Neural cell (in vitro differentiated cells): ENCODE results near the gene EHMT2. TPM values are rescaled to one million over a fixed set of nuclear protein-coding genes. Genes with fewer than 3 reads are reported as not detected.

Experiments
- H2AFZ ChIP-seq: fragments of 200-600, 300-800 bp; sonication (generic), shearing (Covaris generic); 2 replicates; pipeline ENCODE4 v1.6.0; 2014; ENCODE audit warnings: low read depth, mild to moderate bottlenecking, antibody characterized with exemption, low read length, moderate library complexity
- H3F3A ChIP-seq: fragments of 200-600 bp; shearing (Covaris generic); 2 replicates; pipeline ENCODE4 v1.6.1; 2016; ENCODE audit warnings: mild to moderate bottlenecking, moderate library complexity, mixed read lengths, antibody characterized with exemption, low read length; ENCODE audit not compliant: insufficient read depth, poor library complexity, severe bottlenecking
- H3K27ac ChIP-seq: fragments of 200-600, 300-800 bp; sonication (generic), shearing (Covaris generic); 2 replicates; pipeline ENCODE4 v1.5.1; 2014; ENCODE audit warnings: mild to moderate bottlenecking, low read length, moderate library complexity
- H3K27me3 ChIP-seq: fragments of 300-800, 200-600 bp; sonication (generic), shearing (Covaris generic); 2 replicates; pipeline ENCODE4 v1.6.0; 2014; ENCODE audit warnings: mild to moderate bottlenecking, low read depth, low read length, moderate library complexity; ENCODE audit not compliant: insufficient read depth
- H3K36me3 ChIP-seq: fragments of 300-800, 200-600 bp; sonication (generic), shearing (Covaris generic); 2 replicates; pipeline ENCODE4 v1.5.1; 2014; ENCODE audit warnings: mild to moderate bottlenecking, antibody characterized with exemption, low read length, moderate library complexity; ENCODE audit not compliant: insufficient read depth
- H3K4me2 ChIP-seq: fragments of 300-800, 200-600 bp; sonication (generic), shearing (Covaris generic); 2 replicates; pipeline ENCODE4 v1.6.0; 2014; ENCODE audit warnings: mild to moderate bottlenecking, low read length
- H3K4me3 ChIP-seq: fragments of 300-800, 200-600 bp; sonication (generic), shearing (Covaris generic); 2 replicates; pipeline ENCODE4 v1.5.1; 2014; ENCODE audit warnings: mild to moderate bottlenecking, low read length, moderate library complexity
- H3K79me2 ChIP-seq: fragments of 200-600 bp; shearing (Covaris generic); replicated peaks from 2 replicates; pipeline ENCODE4 v1.6.0; 2014; ENCODE audit warnings: mild to moderate bottlenecking, low read length, moderate library complexity; ENCODE audit not compliant: insufficient read depth
- H3K9ac ChIP-seq: fragments of 300-800, 200-600 bp; sonication (generic), shearing (Covaris generic); 2 replicates; pipeline ENCODE4 v1.6.1; 2016; ENCODE audit warnings: mild to moderate bottlenecking, low read length, mixed read lengths
- H3K9me2 ChIP-seq: fragments of 200-600 bp; shearing (Covaris generic); 2 replicates; pipeline ENCODE4 v1.6.1; 2016; ENCODE audit warnings: mild to moderate bottlenecking, low read length, mixed read lengths; ENCODE audit not compliant: insufficient read depth
- H3K9me3 ChIP-seq: fragments of 200-600, 300-800 bp; sonication (generic), shearing (Covaris generic); 2 replicates; pipeline ENCODE4 v1.6.1; 2016; ENCODE audit warnings: mild to moderate bottlenecking, mixed run types, low read length, moderate library complexity, mixed read lengths
- H4K20me1 ChIP-seq: fragments of 200-600 bp; shearing (Covaris generic); 2 replicates; pipeline ENCODE4 v1.6.1; 2016; ENCODE audit warnings: mild to moderate bottlenecking, mixed run types; ENCODE audit not compliant: insufficient read depth
- EP300 ChIP-seq: fragments of 450-650 bp; conservative IDR thresholded peaks from 2 replicates; pipeline ENCODE4 v1.6.1; 2014; ENCODE audit warnings: antibody characterized with exemption, mild to moderate bottlenecking, moderate library complexity; ENCODE audit not compliant: poor library complexity, severe bottlenecking
- EZH2 ChIP-seq: fragments of 200-600, 300-800 bp; shearing (Covaris generic), sonication (generic); IDR thresholded peaks from 2 replicates; pipeline ENCODE4 v1.6.1; 2014; ENCODE audit warnings: antibody characterized with exemption, low read length, borderline replicate concordance, mild to moderate bottlenecking; ENCODE audit not compliant: insufficient read depth, poor library complexity, severe bottlenecking
- MXI1 ChIP-seq: fragments of 450-650 bp; conservative IDR thresholded peaks from 2 replicates; pipeline ENCODE4 v1.6.1; 2014; ENCODE audit warnings: antibody characterized with exemption, mild to moderate bottlenecking; ENCODE audit not compliant: poor library complexity, severe bottlenecking
- POLR2AphosphoS5 ChIP-seq: IDR thresholded peaks from 2 replicates; pipeline ENCODE4 v1.6.1; 2012
- RAD21 ChIP-seq: fragments of 450-650 bp; conservative IDR thresholded peaks from 2 replicates; pipeline ENCODE4 v1.6.1; 2014; ENCODE audit warnings: antibody characterized with exemption, mild to moderate bottlenecking, moderate library complexity
- SMC3 ChIP-seq: fragments of 450-650 bp; conservative IDR thresholded peaks from 2 replicates; pipeline ENCODE4 v1.6.1; 2014; ENCODE audit warnings: antibody characterized with exemption, mild to moderate bottlenecking, moderate library complexity; ENCODE audit not compliant: poor library complexity
- TAF1 ChIP-seq: IDR thresholded peaks from 2 replicates; pipeline ENCODE4 v1.6.1; 2012; ENCODE audit warnings: low read depth
- polyA plus RNA-seq: library from polyadenylated mRNA; depleted of rRNA; stranded (reverse); fragments of >200 nt; gene quantifications from 2 replicates; pipeline ENCODE4 v1.2.3, GENCODE V29; 2014
- TF ChIP-seq, protein P1 (sequence below): IDR thresholded peaks from 2 replicates; pipeline ENCODE4 v1.6.1; 2012; ENCODE audit warnings: borderline replicate concordance
- TF ChIP-seq, protein P2 (sequence below): fragments of 450-650 bp; IDR thresholded peaks from 2 replicates; pipeline ENCODE4 v1.5.1; 2014; ENCODE audit warnings: antibody characterized with exemption, mild to moderate bottlenecking, moderate library complexity; ENCODE audit not compliant: poor library complexity, severe bottlenecking

Gene EHMT2
- polyA plus RNA-seq, 1 donor from 2014 or later = 102 TPM

- Histone ChIP-seq H4K20me1 (no peaks in the 10 kb centered on the region), H3K4me3 (no peak overlapping the region), H3K79me2 (no peaks in the 10 kb centered on the region), H3K27me3 (no peaks in the 10 kb centered on the region), H3K9me2 (no peaks in the 10 kb centered on the region), H3F3A (no peaks in the 10 kb centered on the region), H3K9me3 (no peaks in the 10 kb centered on the region), H3K4me2 (no peak overlapping the region), H3K27ac (no peak overlapping the region), H3K9ac (no peak overlapping the region), H3K36me3 (no peaks in the 10 kb centered on the region), H2AFZ (no peak overlapping the region)
- TF ChIP-seq, protein P1, sequence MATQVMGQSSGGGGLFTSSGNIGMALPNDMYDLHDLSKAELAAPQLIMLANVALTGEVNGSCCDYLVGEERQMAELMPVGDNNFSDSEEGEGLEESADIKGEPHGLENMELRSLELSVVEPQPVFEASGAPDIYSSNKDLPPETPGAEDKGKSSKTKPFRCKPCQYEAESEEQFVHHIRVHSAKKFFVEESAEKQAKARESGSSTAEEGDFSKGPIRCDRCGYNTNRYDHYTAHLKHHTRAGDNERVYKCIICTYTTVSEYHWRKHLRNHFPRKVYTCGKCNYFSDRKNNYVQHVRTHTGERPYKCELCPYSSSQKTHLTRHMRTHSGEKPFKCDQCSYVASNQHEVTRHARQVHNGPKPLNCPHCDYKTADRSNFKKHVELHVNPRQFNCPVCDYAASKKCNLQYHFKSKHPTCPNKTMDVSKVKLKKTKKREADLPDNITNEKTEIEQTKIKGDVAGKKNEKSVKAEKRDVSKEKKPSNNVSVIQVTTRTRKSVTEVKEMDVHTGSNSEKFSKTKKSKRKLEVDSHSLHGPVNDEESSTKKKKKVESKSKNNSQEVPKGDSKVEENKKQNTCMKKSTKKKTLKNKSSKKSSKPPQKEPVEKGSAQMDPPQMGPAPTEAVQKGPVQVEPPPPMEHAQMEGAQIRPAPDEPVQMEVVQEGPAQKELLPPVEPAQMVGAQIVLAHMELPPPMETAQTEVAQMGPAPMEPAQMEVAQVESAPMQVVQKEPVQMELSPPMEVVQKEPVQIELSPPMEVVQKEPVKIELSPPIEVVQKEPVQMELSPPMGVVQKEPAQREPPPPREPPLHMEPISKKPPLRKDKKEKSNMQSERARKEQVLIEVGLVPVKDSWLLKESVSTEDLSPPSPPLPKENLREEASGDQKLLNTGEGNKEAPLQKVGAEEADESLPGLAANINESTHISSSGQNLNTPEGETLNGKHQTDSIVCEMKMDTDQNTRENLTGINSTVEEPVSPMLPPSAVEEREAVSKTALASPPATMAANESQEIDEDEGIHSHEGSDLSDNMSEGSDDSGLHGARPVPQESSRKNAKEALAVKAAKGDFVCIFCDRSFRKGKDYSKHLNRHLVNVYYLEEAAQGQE = no peak
- TF ChIP-seq POLR2AphosphoS5 (no peak), EP300 (no peak), EZH2 (no peak), SMC3 (no peak), RAD21 (no peak), TAF1 (no peak), MXI1 (no peak)
- TF ChIP-seq, protein P2, sequence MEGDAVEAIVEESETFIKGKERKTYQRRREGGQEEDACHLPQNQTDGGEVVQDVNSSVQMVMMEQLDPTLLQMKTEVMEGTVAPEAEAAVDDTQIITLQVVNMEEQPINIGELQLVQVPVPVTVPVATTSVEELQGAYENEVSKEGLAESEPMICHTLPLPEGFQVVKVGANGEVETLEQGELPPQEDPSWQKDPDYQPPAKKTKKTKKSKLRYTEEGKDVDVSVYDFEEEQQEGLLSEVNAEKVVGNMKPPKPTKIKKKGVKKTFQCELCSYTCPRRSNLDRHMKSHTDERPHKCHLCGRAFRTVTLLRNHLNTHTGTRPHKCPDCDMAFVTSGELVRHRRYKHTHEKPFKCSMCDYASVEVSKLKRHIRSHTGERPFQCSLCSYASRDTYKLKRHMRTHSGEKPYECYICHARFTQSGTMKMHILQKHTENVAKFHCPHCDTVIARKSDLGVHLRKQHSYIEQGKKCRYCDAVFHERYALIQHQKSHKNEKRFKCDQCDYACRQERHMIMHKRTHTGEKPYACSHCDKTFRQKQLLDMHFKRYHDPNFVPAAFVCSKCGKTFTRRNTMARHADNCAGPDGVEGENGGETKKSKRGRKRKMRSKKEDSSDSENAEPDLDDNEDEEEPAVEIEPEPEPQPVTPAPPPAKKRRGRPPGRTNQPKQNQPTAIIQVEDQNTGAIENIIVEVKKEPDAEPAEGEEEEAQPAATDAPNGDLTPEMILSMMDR = no peak
Observed at GRCh38 chr6:31887173-31888007, 10.1 kb downstream of the EHMT2 start.

GRCh38 chr6:31886541-31886991, 10.9 kb downstream of the EHMT2 start:
- Histone ChIP-seq H3K36me3 (no peaks in the 10 kb centered on the region), H3K27ac (no peak overlapping the region), H3K27me3 (no peaks in the 10 kb centered on the region), H3K9ac (no peak overlapping the region), H3K4me3 (no peak overlapping the region), H3K79me2 (no peaks in the 10 kb centered on the region), H2AFZ (no peak overlapping the region), H4K20me1 (no peaks in the 10 kb centered on the region), H3K9me3 (no peaks in the 10 kb centered on the region), H3F3A (no peaks in the 10 kb centered on the region), H3K9me2 (no peaks in the 10 kb centered on the region), H3K4me2 (no peak overlapping the region)
- no peak for TF ChIP-seq SMC3
- no peak for TF ChIP-seq EZH2
- TF ChIP-seq MXI1 = no peak
- TF ChIP-seq RAD21 = no peak
- TF ChIP-seq, protein P2 = no peak
- TF ChIP-seq EP300 = no peak
- TF ChIP-seq, protein P1 = no peak
